Measurements from ENCODE around the gene PRPF18. TPM values are rescaled to one million over a fixed set of nuclear protein-coding genes. Genes with fewer than 3 reads are reported as not detected.
A peak's percentile ranks its signal among the peaks of the same experiment; 100 is the strongest.
"Not testable (repeated sequence)": the region's sequence is repeated elsewhere in the genome, so short reads cannot be mapped to it uniquely, and the experiment has no call there.

PRPF18 gene
- 29.6 and 33.0 TPM in 2 replicates for total RNA-seq

- DNase-seq (ENCODE audit: low read depth, low spot score), result peak; percentile 72
These were observed at the start of gene PRPF18 for GRCh38 chr10:13586676-13587355. PRPF18 (plus strand) TSS chr10:13586965; CDS start chr10:13587087, 122 bp downstream.

GRCh38 chr10:13537985-13538384 is 48.8 kb upstream of the PRPF18 start:
- DNase-seq (ENCODE audit: low read depth, low spot score), result not testable (repeated sequence)

- DNase-seq (ENCODE audit: low read depth, low spot score), result no peak
These were observed 44.2 kb upstream of the PRPF18 start for GRCh38 chr10:13542533-13542932.

- no peak for DNase-seq (ENCODE audit: low read depth, low spot score)
These were observed 36.0 kb upstream of the PRPF18 start for GRCh38 chr10:13550802-13551201.

GRCh38 chr10:13555884-13556510 is 30.8 kb upstream of the PRPF18 start:
- no peak for DNase-seq (ENCODE audit: low read depth, low spot score)

GRCh38 chr10:13559124-13559700 is 27.6 kb upstream of the PRPF18 start:
- DNase-seq (ENCODE audit: low read depth, low spot score), result no peak

GRCh38 chr10:13560597-13560996 is 26.2 kb upstream of the PRPF18 start:
- no peak for DNase-seq (ENCODE audit: low read depth, low spot score)

GRCh38 chr10:13563481-13564445 is 23.0 kb upstream of the PRPF18 start:
- no peak for DNase-seq (ENCODE audit: low read depth, low spot score)

- no peak for DNase-seq (ENCODE audit: low read depth, low spot score)
These were observed 22.2 kb upstream of the PRPF18 start for GRCh38 chr10:13564576-13564975.

- no peak for DNase-seq (ENCODE audit: low read depth, low spot score)
These were observed 19.7 kb upstream of the PRPF18 start for GRCh38 chr10:13567030-13567429.

GRCh38 chr10:13571541-13571940 is 15.2 kb upstream of the PRPF18 start:
- no peak for DNase-seq (ENCODE audit: low read depth, low spot score)

- no peak for DNase-seq (ENCODE audit: low read depth, low spot score)
These were observed 12.8 kb upstream of the PRPF18 start for GRCh38 chr10:13573960-13574359.

- no peak for DNase-seq (ENCODE audit: low read depth, low spot score)
These were observed 1.5 kb upstream of the PRPF18 start for GRCh38 chr10:13585195-13585751.

GRCh38 chr10:13585943-13586342 is 822 bp upstream of the PRPF18 start:
- DNase-seq (ENCODE audit: low read depth, low spot score), result no peak

- no peak for DNase-seq (ENCODE audit: low read depth, low spot score)
These were observed 626 bp downstream of the PRPF18 start for GRCh38 chr10:13587391-13587790.

- DNase-seq (ENCODE audit: low read depth, low spot score), result no peak
These were observed 2.6 kb downstream of the PRPF18 start for GRCh38 chr10:13589316-13589715.

GRCh38 chr10:13590886-13591285 is 4.1 kb downstream of the PRPF18 start:
- no peak for DNase-seq (ENCODE audit: low read depth, low spot score)

- DNase-seq (ENCODE audit: low read depth, low spot score), result no peak
These were observed 5.5 kb downstream of the PRPF18 start for GRCh38 chr10:13592306-13592705.

GRCh38 chr10:13593535-13593934 is 6.8 kb downstream of the PRPF18 start:
- DNase-seq (ENCODE audit: low read depth, low spot score), result no peak

- DNase-seq (ENCODE audit: low read depth, low spot score), result no peak
These were observed 7.9 kb downstream of the PRPF18 start for GRCh38 chr10:13594641-13595040.

GRCh38 chr10:13597909-13598308 is 11.1 kb downstream of the PRPF18 start:
- DNase-seq (ENCODE audit: low read depth, low spot score), result no peak

Data from pulmonary artery endothelial cell (primary cell).